Stimulated activated CD4-positive, alpha-beta T cell treated with anti-CD3 and anti-CD28 coated beads, Interleukin-12 subunit alpha, Interleukin-12 subunit beta, amount 100 ng/mL, for 48 hours (primary cell): ENCODE measurements around the gene FGFRL1.

ENCODE experiments used
- DNase-seq, 3 donors: peaks; one replicate each; pipeline ENCODE4 v3.0.0-alpha.2; 2020; ENCODE audit warnings: low read depth in 2 of 3, low spot score in 1 of 3

The FGFRL1 gene

GRCh38 chr4:1011022-1011665, at the start of gene FGFRL1:
Gene FGFRL1, plus strand, starts transcription at chr4:1011626. Its CDS starts 860 bp downstream, at chr4:1012486.
- DNase-seq, result peak; percentile 84 to 94 (median 90)

GRCh38 chr4:962231-963208, 48.9 kb upstream of the FGFRL1 start:
- DNase-seq, result no peak

- no peak for DNase-seq
Measured at GRCh38 chr4:963276-964225, 47.9 kb upstream of the FGFRL1 start.

- DNase-seq, result no peak
Measured at GRCh38 chr4:964346-965025, 46.9 kb upstream of the FGFRL1 start.

- DNase-seq, result no peak
Measured at GRCh38 chr4:965048-965765, 46.2 kb upstream of the FGFRL1 start.

GRCh38 chr4:965766-966134, 45.7 kb upstream of the FGFRL1 start:
- DNase-seq, result no peak

- no peak for DNase-seq
Measured at GRCh38 chr4:966266-967112, 44.9 kb upstream of the FGFRL1 start.

- no peak for DNase-seq
Measured at GRCh38 chr4:967113-968104, 44.0 kb upstream of the FGFRL1 start.

GRCh38 chr4:968221-968620, 43.2 kb upstream of the FGFRL1 start:
- no peak for DNase-seq

- DNase-seq, result no peak
Measured at GRCh38 chr4:968621-969394, 42.6 kb upstream of the FGFRL1 start.

- DNase-seq, result no peak
Measured at GRCh38 chr4:970046-970745, 41.2 kb upstream of the FGFRL1 start.

GRCh38 chr4:970854-971520, 40.4 kb upstream of the FGFRL1 start:
- no peak for DNase-seq

- DNase-seq, result no peak
Measured at GRCh38 chr4:971666-972500, 39.5 kb upstream of the FGFRL1 start.

GRCh38 chr4:972651-973424, 38.6 kb upstream of the FGFRL1 start:
- DNase-seq, result peak in 1 of 3 donors; percentile 30
